Measurements from ENCODE around the gene SLC7A9. TPM values are rescaled to one million over a fixed set of nuclear protein-coding genes. Genes with fewer than 3 reads are reported as not detected.

Gene SLC7A9
- total and polyA plus RNA-seq, 4 donors, result 6.8 to 16.3 (median 9.8) TPM

GRCh38 chr19:32858559-32858958 lies 11.0 kb downstream of the SLC7A9 start:
- DNase-seq (ENCODE audit: low spot score), result no peak
- Histone ChIP-seq H3K4me1 (ENCODE audit: control insufficient read depth in 4 of 4, insufficient read depth in 4 of 4, low read length in 3 of 4) (no peaks in the 10 kb centered on the region), H3K27ac (ENCODE audit: low read depth in 1 of 2, low read length in 2 of 2) (no peak overlapping the region), H3K4me3 (ENCODE audit: low read depth in 1 of 3, low read length in 3 of 3) (no peak overlapping the region), H3K27me3 (ENCODE audit: control insufficient read depth in 4 of 4, insufficient read depth in 4 of 4, low read length in 3 of 4) (no peaks in the 10 kb centered on the region), H3K9ac (ENCODE audit: low read depth in 1 of 2, low read length in 2 of 2) (no peak overlapping the region), H3K36me3 (ENCODE audit: control insufficient read depth in 4 of 4, insufficient read depth in 3 of 4, low read depth in 1 of 4, low read length in 3 of 4) (peaks cover 9 to 50% (median 22%) of the 10 kb centered on the region in 4 donors), H3K9me3 (ENCODE audit: control insufficient read depth in 4 of 4, low read length in 3 of 4) (no peaks in the 10 kb centered on the region)
- WGBS, result 93% methylated on average over 10 of the region's 10 CpGs
- TF ChIP-seq MAX (IDR thresholded peaks at IDR 0.05), result no peak
- no peak for TF ChIP-seq YY1 (IDR thresholded peaks at IDR 0.05)
- TF ChIP-seq RAD21 (IDR thresholded peaks at IDR 0.05), result no peak
- no peak for TF ChIP-seq ZBTB33 (IDR thresholded peaks at IDR 0.05)
- no peak for TF ChIP-seq SP1 (IDR thresholded peaks at IDR 0.05)
- no peak for TF ChIP-seq RXRA (IDR thresholded peaks at IDR 0.05)
- no peak for TF ChIP-seq EGR1 (IDR thresholded peaks at IDR 0.05; ENCODE audit: low read depth in 2 of 2)
- no peak for TF ChIP-seq HNF4G (IDR thresholded peaks at IDR 0.05)
- no peak for TF ChIP-seq NR2F2 (IDR thresholded peaks at IDR 0.05)
- no peak for TF ChIP-seq FOXA2 (IDR thresholded peaks at IDR 0.05)

GRCh38 chr19:32858155-32858554 lies 11.4 kb downstream of the SLC7A9 start:
- Histone ChIP-seq H3K27me3 (ENCODE audit: control insufficient read depth in 4 of 4, insufficient read depth in 4 of 4, low read length in 3 of 4) (no peaks in the 10 kb centered on the region), H3K9me3 (ENCODE audit: control insufficient read depth in 4 of 4, low read length in 3 of 4) (no peaks in the 10 kb centered on the region), H3K9ac (ENCODE audit: low read depth in 1 of 2, low read length in 2 of 2) (no peak overlapping the region), H3K4me1 (ENCODE audit: control insufficient read depth in 4 of 4, insufficient read depth in 4 of 4, low read length in 3 of 4) (no peaks in the 10 kb centered on the region), H3K4me3 (ENCODE audit: low read depth in 1 of 3, low read length in 3 of 3) (no peak overlapping the region), H3K27ac (ENCODE audit: low read depth in 1 of 2, low read length in 2 of 2) (no peak overlapping the region), H3K36me3 (ENCODE audit: control insufficient read depth in 4 of 4, insufficient read depth in 3 of 4, low read depth in 1 of 4, low read length in 3 of 4) (peaks cover 9 to 50% (median 20%) of the 10 kb centered on the region in 4 donors)
- no peak for DNase-seq (ENCODE audit: low spot score)
- TF ChIP-seq FOXA1 (IDR thresholded peaks at IDR 0.05) (no peak), CTCF (IDR thresholded peaks at IDR 0.05; ENCODE audit: low read depth, low read length, missing input control) (no peak), HNF4G (IDR thresholded peaks at IDR 0.05) (no peak)
- 94% methylated on average over 13 of the region's 13 CpGs for WGBS

- H3K4me3 ChIP-seq (ENCODE audit: low read depth in 1 of 3, low read length in 3 of 3), result no peak overlapping the region
- H3K36me3 ChIP-seq (ENCODE audit: control insufficient read depth in 4 of 4, insufficient read depth in 3 of 4, low read depth in 1 of 4, low read length in 3 of 4), result peaks cover 9 to 50% (median 22%) of the 10 kb centered on the region in 4 donors
- H3K27ac ChIP-seq (ENCODE audit: low read depth in 1 of 2, low read length in 2 of 2), result no peak overlapping the region
- DNase-seq (ENCODE audit: low spot score), result no peak
- no peaks in the 10 kb centered on the region for H3K4me1 ChIP-seq (ENCODE audit: control insufficient read depth in 4 of 4, insufficient read depth in 4 of 4, low read length in 3 of 4)
- 93% methylated on average over 5 of the region's 5 CpGs for WGBS
- H3K27me3 ChIP-seq (ENCODE audit: control insufficient read depth in 4 of 4, insufficient read depth in 4 of 4, low read length in 3 of 4), result no peaks in the 10 kb centered on the region
- H3K9me3 ChIP-seq (ENCODE audit: control insufficient read depth in 4 of 4, low read length in 3 of 4), result no peaks in the 10 kb centered on the region
- H3K9ac ChIP-seq (ENCODE audit: low read depth in 1 of 2, low read length in 2 of 2), result no peak overlapping the region
- TF ChIP-seq FOXA1 (IDR thresholded peaks at IDR 0.05), result no peak
- TF ChIP-seq RAD21 (IDR thresholded peaks at IDR 0.05), result no peak
- TF ChIP-seq TAF1 (conservative IDR thresholded peaks at IDR 0.05), result no peak
- TF ChIP-seq MAX (IDR thresholded peaks at IDR 0.05), result no peak
- no peak for TF ChIP-seq CTCF (IDR thresholded peaks at IDR 0.05; ENCODE audit: low read depth, low read length, missing input control)
- no peak for TF ChIP-seq REST (IDR thresholded peaks at IDR 0.05)
- no peak for TF ChIP-seq FOXA2 (IDR thresholded peaks at IDR 0.05)
- no peak for TF ChIP-seq EGR1 (IDR thresholded peaks at IDR 0.05; ENCODE audit: low read depth in 2 of 2)
- TF ChIP-seq RXRA (IDR thresholded peaks at IDR 0.05), result no peak
- no peak for TF ChIP-seq ZBTB33 (IDR thresholded peaks at IDR 0.05)
Observed at GRCh38 chr19:32857584-32857983, 12.0 kb downstream of the SLC7A9 start.

All from liver (tissue), 9 donors.